HG03060 (cell line): ENCODE measurements around the gene PAFAH1B2.
"Not testable (repeated sequence)": the region's sequence is repeated elsewhere in the genome, so short reads cannot be mapped to it uniquely, and the experiment has no call there.

ENCODE experiments used
- ATAC-seq: cut with Tn5 transposase; IDR thresholded peaks from one replicate; pipeline ENCODE4 v1.9.1; 2021; ENCODE audit warnings: low read depth, moderate number of reproducible peaks; ENCODE audit not compliant: unreplicated experiment

PAFAH1B2 gene, protein sequence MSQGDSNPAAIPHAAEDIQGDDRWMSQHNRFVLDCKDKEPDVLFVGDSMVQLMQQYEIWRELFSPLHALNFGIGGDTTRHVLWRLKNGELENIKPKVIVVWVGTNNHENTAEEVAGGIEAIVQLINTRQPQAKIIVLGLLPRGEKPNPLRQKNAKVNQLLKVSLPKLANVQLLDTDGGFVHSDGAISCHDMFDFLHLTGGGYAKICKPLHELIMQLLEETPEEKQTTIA

DNA sequence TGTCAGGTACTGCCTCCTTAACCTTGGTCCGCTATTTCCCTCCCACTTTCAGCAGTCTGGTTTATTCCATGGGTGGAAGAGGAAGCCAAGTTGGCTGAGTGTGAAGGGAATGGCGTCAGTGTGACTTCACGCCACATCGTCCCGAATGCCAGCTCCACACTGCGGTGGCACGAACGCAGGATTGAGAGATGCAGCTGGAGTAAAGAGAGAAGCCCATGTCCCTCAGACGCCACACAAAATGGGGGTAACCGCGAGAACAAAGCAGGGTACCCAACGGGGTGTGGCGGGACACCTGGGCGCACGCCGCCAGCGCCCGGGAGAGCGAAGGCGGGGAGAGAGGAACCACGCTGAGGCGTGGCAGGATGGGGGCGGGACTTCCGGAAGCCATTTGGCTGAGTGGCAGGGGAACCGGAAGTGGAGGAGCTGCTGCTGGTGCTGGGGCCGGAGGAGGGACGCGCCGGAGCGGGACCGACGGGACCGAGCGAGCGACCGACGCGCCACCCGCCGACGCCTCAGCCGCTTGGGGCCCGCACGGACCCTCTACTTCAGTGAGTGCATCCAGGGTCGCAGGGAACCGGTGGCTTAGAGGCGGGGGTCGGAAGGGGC is at the start of gene PAFAH1B2:
Gene PAFAH1B2 (plus strand): TSS at position 417 of the 606 bp plus-strand sequence. CDS start 8,161 bp downstream, outside the sequence.
- peak; percentile 88 for ATAC-seq

- ATAC-seq: no peak
Measured at GRCh38 chr11:117094776-117095175, 49.3 kb upstream of the PAFAH1B2 start.

GRCh38 chr11:117095284-117096161 is 48.6 kb upstream of the PAFAH1B2 start:
- ATAC-seq: no peak

DNA sequence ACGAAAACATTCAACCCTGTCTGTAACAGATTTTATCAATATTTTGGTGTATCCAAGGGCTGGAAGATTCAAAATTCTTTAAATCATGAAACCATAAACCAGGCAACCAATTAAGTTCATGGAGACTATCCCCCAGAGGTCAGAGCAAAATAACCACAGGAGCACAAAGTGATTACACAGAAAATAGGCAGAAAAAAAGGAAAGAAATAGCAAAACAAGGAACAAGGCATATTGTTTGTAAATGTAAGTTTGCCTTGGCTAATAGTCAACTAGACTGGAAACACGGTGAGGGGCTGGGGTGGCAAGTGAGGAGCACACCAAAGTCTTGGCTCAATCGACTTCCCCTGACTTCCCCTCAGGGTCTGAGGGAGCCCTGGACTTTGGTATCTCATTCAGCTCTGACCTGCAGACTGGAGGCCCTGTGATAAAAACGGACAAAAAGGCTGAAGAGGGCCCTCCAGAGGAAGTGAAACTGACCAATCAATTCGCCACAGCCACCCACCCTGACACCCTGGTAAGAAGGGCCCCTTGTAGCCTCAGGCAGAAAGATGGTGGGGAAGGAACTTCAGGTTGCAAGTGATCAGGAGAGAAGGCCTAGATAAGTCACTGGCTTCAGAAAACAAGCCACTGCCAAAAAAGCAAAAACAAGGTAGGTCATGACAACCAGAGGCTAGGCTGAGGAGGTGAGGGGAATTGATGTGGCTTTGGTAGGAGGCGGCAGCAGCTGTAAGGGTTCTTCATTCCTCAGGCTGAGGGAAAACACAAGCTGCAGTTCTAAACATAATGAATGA is 47.7 kb upstream of the PAFAH1B2 start:
- ATAC-seq: no peak

DNA sequence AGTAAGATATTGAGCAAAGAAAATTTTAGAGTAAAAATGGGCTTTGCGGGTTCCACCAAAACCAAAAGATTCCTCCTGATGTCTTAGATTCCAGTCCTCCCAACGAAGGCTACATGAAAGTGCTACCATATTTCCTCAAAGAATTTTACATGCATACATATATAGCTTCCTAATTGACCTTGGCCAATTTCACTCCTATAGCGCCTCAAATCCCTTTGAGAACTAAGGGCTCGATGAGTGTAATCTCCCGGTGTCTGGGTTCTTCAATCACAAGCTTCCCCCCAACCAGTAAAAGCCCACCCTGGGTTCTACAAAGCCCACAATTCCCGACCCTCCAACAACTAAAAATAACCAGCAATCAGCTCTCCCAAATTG is 47.1 kb upstream of the PAFAH1B2 start:
- ATAC-seq: no peak

- peak; percentile 3 for ATAC-seq
Measured at GRCh38 chr11:117097389-117098268, 46.5 kb upstream of the PAFAH1B2 start.

DNA sequence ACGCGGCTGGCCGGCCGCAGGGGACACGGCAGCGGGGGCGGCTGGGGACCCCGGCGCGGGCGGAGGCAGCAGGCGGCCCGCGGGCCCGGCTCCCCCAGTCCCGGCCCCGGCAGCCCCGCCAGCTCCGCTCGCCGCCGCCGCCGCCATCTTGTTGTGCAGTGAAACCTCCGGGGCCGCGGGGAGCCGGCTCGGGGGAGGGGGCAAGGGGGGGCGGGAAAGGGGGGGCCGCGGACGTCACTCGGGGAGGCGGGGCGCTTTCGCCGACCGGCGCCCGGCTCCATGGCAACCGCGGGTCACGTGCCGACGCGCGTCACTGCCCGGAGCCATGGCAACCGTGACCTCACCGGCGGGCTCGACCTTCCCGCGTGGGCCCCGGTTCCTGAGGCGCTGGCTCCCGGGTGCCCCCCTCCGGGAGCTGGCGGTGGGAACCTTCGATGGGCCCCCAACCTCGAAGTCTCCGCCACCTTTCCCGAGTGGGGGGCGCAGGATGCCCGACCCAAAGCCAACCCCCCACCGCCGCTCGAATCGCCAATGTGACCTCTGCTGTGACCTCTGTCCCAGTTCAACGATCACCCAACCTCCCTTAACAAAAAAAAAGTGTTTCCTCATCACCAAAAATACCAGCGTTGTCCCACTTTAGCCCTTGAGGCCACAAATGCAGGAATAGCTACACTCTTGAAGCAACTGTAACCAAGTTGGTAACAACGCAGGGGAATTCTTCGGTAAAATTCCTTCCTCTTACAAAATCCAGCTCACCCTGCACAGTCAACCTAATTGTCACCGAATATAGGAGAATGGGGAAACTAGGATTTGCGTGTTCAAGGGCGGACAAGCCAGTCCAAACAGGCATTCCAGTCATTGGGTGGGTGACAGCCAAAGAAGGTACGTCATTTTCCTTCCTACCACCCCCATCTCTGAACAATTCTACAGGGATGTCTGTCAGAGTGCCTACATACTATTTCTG is 45.5 kb upstream of the PAFAH1B2 start, which contains the start of gene SIK3:
Gene SIK3 (minus strand): TSS at position 160 of the 964 bp plus-strand sequence. CDS start 13 bp downstream, at position 147.
- peak; percentile 36 for ATAC-seq

DNA sequence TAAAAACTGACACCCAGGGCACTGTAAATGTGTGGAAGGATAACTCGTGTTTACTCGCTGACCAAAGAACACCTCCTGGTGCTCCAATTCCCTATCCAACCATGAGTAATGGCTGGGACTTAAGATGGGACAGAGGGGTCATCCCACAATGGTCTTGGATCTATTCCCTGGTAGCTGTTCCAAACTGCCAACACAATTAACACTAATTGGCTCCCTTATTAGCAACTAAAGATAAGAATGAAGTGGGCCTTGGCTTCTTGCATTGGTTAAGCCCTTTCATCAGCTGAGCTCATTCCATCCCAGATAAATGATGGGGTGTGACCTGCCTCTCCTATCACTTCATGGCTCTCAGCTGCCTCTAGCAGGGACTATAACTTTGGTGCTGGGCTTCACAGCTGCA is 44.4 kb upstream of the PAFAH1B2 start:
- ATAC-seq: no peak

DNA sequence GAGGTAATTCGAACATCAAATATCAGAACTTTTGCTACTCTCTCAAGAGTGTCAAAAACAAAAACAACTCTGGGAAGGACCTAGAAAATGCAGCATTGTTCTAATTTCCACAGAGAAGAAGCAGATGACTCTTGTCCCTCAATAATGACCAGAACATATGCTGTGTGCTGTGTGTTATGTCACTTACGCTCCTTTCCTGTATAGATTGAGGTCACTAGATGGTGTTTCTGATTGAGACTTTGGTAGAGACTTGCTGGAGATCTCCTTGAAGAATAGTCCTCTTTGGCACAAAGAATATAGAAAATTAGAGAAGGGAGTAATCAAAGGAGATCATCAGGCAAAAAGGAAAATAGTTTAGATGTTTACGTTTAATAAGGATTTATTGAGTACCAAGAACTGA is 43.5 kb upstream of the PAFAH1B2 start:
- no peak for ATAC-seq

DNA sequence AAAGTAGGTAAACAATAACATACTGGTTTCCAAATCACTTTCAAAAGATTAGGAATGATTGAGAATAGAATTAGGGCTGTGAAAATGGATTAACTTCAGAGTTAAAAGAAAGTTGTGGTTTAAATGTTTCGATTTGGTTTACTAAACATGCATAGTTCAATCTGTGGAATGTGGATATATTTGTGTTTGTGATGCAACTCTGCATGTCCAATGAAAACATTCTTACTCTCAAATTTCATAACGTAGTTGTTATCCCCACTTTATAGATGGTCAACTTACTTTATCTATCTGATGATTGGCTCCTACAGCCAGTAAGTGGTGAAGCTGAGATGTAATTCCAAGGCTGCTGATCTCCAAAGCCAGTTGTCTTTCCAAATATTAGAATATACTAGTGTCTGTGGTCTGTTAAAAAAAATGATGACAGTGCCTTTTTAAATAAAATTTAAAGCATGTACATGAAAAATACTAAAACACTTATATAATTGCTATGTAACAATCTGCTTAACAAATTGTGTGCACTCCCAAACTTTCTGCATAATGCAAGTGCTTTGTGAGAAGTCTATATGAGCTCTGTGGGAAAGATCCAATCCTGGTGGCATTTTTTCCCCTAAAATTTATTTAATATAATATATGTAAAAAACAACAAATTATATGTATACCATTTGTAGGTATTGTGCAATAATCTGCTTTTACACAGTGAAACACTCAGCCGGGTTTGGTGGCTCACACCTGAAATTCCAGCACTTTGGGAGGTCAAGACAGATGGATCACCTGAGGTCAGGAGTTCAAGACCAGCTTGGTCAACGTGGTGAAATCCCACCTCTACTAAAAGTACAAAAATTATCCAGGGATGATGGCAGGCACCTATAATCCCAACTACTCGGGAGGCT is 36.1 kb upstream of the PAFAH1B2 start:
- no peak for ATAC-seq

GRCh38 chr11:117110294-117110950 is 33.7 kb upstream of the PAFAH1B2 start:
- no peak for ATAC-seq

GRCh38 chr11:117112497-117112896 is 31.6 kb upstream of the PAFAH1B2 start:
- not testable (repeated sequence) for ATAC-seq

- not testable (repeated sequence) for ATAC-seq
Measured at GRCh38 chr11:117112939-117113338, 31.1 kb upstream of the PAFAH1B2 start.

DNA sequence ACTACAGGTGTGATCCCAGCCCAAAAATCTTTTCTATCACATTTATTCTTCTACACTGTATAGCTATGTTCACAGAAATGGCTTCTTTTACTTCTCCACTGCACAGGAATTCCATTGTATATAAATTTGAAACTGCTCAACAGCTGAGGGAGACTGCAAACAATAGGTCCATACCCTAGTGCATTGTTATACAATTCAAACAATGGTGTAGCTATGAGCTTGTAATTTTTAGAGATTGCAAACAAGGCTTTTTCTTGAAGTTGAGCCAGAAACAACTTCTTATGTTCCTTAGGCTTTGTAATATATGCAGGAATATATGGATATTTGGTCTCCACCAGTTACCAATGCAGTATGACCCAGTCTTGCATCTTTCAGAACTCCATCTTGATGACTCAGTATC is 26.4 kb upstream of the PAFAH1B2 start:
- no peak for ATAC-seq

- ATAC-seq: no peak
Measured at GRCh38 chr11:117121176-117121575, 22.9 kb upstream of the PAFAH1B2 start.

DNA sequence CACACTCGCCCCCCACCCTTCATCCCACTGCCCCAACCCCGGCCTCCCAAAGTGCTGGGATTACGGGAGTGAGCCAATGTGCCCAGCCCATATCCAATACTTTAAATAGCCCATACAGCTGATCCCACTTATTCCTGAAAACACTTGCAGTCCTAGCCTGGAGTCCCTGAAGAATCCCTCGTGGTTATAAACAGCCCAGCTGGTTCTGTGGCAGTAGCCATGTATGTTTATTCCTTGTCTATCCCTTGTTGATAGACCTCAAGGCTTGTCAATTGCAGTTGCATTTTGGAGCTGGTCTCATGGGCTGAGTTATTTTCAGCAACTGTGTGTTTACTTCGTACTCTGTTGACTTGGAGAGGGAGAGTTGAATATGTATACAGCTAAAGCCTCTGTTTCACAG is 21.5 kb upstream of the PAFAH1B2 start:
- no peak for ATAC-seq
